ENCODE data around the gene TEX26.

The TEX26 gene

GRCh38 chr13:30932481-30933353 lies at the start of gene TEX26:
Gene TEX26 (plus strand): TSS chr13:30932656. CDS start chr13:30932716, 60 bp downstream.
- DNase-seq, result no peak

- DNase-seq, result no peak
Measured at GRCh38 chr13:30882996-30883766, 49.3 kb upstream of the TEX26 start.

- no peak for DNase-seq
Measured at GRCh38 chr13:30884543-30884942, 47.9 kb upstream of the TEX26 start.

- DNase-seq, result no peak
Measured at GRCh38 chr13:30889196-30889690, 43.2 kb upstream of the TEX26 start.

- DNase-seq, result no peak
Measured at GRCh38 chr13:30892966-30893365, 39.5 kb upstream of the TEX26 start.

- DNase-seq, result no peak
Measured at GRCh38 chr13:30895773-30896172, 36.7 kb upstream of the TEX26 start.

- DNase-seq, result no peak
Measured at GRCh38 chr13:30898070-30898469, 34.4 kb upstream of the TEX26 start.

GRCh38 chr13:30898678-30899241 lies 33.7 kb upstream of the TEX26 start:
- DNase-seq, result no peak

GRCh38 chr13:30900436-30900835 lies 32.0 kb upstream of the TEX26 start:
- DNase-seq, result no peak

- no peak for DNase-seq
Measured at GRCh38 chr13:30900952-30901749, 31.3 kb upstream of the TEX26 start.

GRCh38 chr13:30904043-30904442 lies 28.4 kb upstream of the TEX26 start:
- no peak for DNase-seq

- no peak for DNase-seq
Measured at GRCh38 chr13:30905932-30906383, 26.5 kb upstream of the TEX26 start, which contains the start of gene MEDAG. Gene MEDAG (plus strand): TSS chr13:30906271. CDS start chr13:30906516, 245 bp downstream.

GRCh38 chr13:30906411-30907051 lies 25.9 kb upstream of the TEX26 start:
- DNase-seq, result no peak

GRCh38 chr13:30907121-30907861 lies 25.2 kb upstream of the TEX26 start:
- no peak for DNase-seq

- DNase-seq, result no peak
Measured at GRCh38 chr13:30908416-30908980, 24.0 kb upstream of the TEX26 start.

- no peak for DNase-seq
Measured at GRCh38 chr13:30910676-30911075, 21.8 kb upstream of the TEX26 start.

- no peak for DNase-seq
Measured at GRCh38 chr13:30915691-30916541, 16.5 kb upstream of the TEX26 start.

GRCh38 chr13:30916991-30917390 lies 15.5 kb upstream of the TEX26 start:
- DNase-seq, result no peak

- DNase-seq, result no peak
Measured at GRCh38 chr13:30918662-30919405, 13.6 kb upstream of the TEX26 start.
